Heart left ventricle (tissue), 16 donors: ENCODE measurements around the gene CBR1. TPM values are rescaled to one million over a fixed set of nuclear protein-coding genes. Genes with fewer than 3 reads are reported as not detected.
A peak's percentile ranks its signal among the peaks of the same experiment; 100 is the strongest.

ENCODE experiments used
- ATAC-seq, 4 donors: fragments of 200-7000 bp; cut with Tn5 transposase; one replicate each; pipeline ENCODE4 v1.9.1; 2020 to 2022; ENCODE audit warnings: moderate library complexity in 4 of 4, mild to moderate bottlenecking in 3 of 4, moderate number of reproducible peaks in 1 of 4
- DNase-seq, 5 donors: peaks; one replicate each; pipeline ENCODE4 v3.0.0-alpha.2; 2020
- H3K27ac ChIP-seq, 12 donors: fragments of 200-600 bp; sonication (generic) in 4 of 12; one replicate each; pipeline versions ENCODE4 v1.5.0 to v1.8.0; 2016 to 2022; ENCODE audit warnings: mild to moderate bottlenecking in 2 of 12
- H3K27me3 ChIP-seq, 9 donors: fragments of 200-600 bp; sonication (generic) in 2 of 9; one replicate each; pipeline versions ENCODE4 v1.5.1 to v1.8.0; 2016 to 2022; ENCODE audit warnings: mild to moderate bottlenecking in 3 of 9
- H3K36me3 ChIP-seq, 9 donors: fragments of 200-600 bp; sonication (generic) in 2 of 9; one replicate each; pipeline versions ENCODE4 v1.5.0 to v1.8.0; 2018 to 2022; ENCODE audit warnings: mild to moderate bottlenecking in 2 of 9
- H3K4me1 ChIP-seq, 12 donors: fragments of 200-600 bp; sonication (generic) in 4 of 12; one replicate each; pipeline versions ENCODE4 v1.5.0 to v1.8.0; 2016 to 2022; ENCODE audit warnings: mild to moderate bottlenecking in 3 of 12
- H3K4me3 ChIP-seq, 12 donors: fragments of 200-600 bp; sonication (generic) in 4 of 12; one replicate each; pipeline versions ENCODE4 v1.5.0 to v1.8.0; 2017 to 2022; ENCODE audit warnings: mild to moderate bottlenecking in 9 of 12, moderate library complexity in 4 of 12
- H3K9me3 ChIP-seq, 12 donors: fragments of 200-600 bp; sonication (generic) in 4 of 12; one replicate each; pipeline versions ENCODE4 v1.5.0 to v1.8.0; 2016 to 2022; ENCODE audit warnings: mild to moderate bottlenecking in 1 of 12
- CTCF ChIP-seq, 12 donors: fragments of 200-600 bp; sonication (generic) in 4 of 12; IDR thresholded peaks; one replicate each; pipeline versions ENCODE4 v1.5.0 to v1.8.0; 2018 to 2022; ENCODE audit warnings: antibody characterized with exemption in 12 of 12, mild to moderate bottlenecking in 5 of 12
- POLR2A ChIP-seq, 2 donors: fragments of 450-650 bp; IDR thresholded peaks; one replicate each; pipeline ENCODE4 v1.6.1; 2017; ENCODE audit warnings: antibody characterized with exemption in 2 of 2, mild to moderate bottlenecking in 2 of 2, moderate library complexity in 2 of 2
- WGBS, 4 donors: extraction: QIAGEN DNeasy Blood & Tissue Kit in 2 of 4; methylation state at CpG; one replicate each; pipeline versions ENCODE4 v1.1.5 to v1.1.7; 2013 to 2018; 5-methylcytosine and 5-hydroxymethylcytosine counted together
- intact Hi-C, 10 donors: fragments of 100-400 bp; cut with DNase I; formaldehyde crosslinking; loops; one replicate each; pipeline versions ENCODE4 v1.11.1 to v1.14.2; 2022
- polyA plus RNA-seq, 2 donors: library from polyadenylated mRNA; stranded (reverse); fragments of 200-250 nt; gene quantifications; one replicate each; pipeline ENCODE4 v1.2.3, GENCODE V29; 2013
- total RNA-seq, 9 donors: library from RNA; depleted of rRNA in 2 of 9; stranded (reverse); fragments of >200 nt in 2 of 9; fragmentation: NEBNext Ultra II Directional in 3 of 9; extraction: Animal tissue kit (Norgen Biotek cat#: 25700) in 3 of 9; gene quantifications; one replicate each; pipeline versions ENCODE4 v1.1.0 to v1.2.4, GENCODE V29; 2016 to 2023
- donor health status: ischemic (EF 13 %, LVEDD 7.1; RV severe dilation, severe dysfunction).
- donor health status: healthy with polysubstance abuse.
- donor health status: DM: no; HTN: yes; CAD: no.
- donor health status: DM: no; HTN: no; CAD: no.
- donor health status: ischemic (EF 25% LVEDD 6.9; RV normal size, moderate dysfunction).
- donor health status: ischemic (EF 25% LVEDD 5.7; RV mildly dilated, moderate dysfunction).
- donor health status: healthy.
- donor health status: DM: yes; HTN: yes; CAD: no.
- donor health status: ischemic (EF 35%, LVEDD 5.7; RV mildly dilated, moderate dysfunction).
- donor health status: nonischemic (EF 11% LVEDD 7.7; RV severe dilation, severe dysfunction).
- donor health status: DM: yes; HTN: yes; CAD: no.
- donor health status: PGD.
- donor health status: ischemic (EF 29% LVEDD 5.4; RV normal size, mild dysfunction).
- donor health status: nonischemic (EF 23%, LVEDD 6.1; RV moderate dilation, normal function).

Gene CBR1
- total and polyA plus RNA-seq, 11 donors, result 11.0 to 69.2 (median 23.7) TPM

- TF ChIP-seq CTCF (IDR thresholded peaks at IDR 0.05) (no peak), POLR2A (IDR thresholded peaks at IDR 0.05) (no peak)
- Histone ChIP-seq H3K4me3 (no peak overlapping the region), H3K27me3 (no peaks in the 10 kb centered on the region), H3K4me1 (peaks cover 0 to 15% (median 3%) of the 10 kb centered on the region in 12 donors), H3K9me3 (peaks cover 0 to 6% (median 0%) of the 10 kb centered on the region in 12 donors), H3K27ac (no peak overlapping the region), H3K36me3 (no peaks in the 10 kb centered on the region)
- DNase-seq (no peak), ATAC-seq (no peak)
- intact Hi-C loops, result loop anchor here in 2 of 10 donors (10.0 kb wide), 1 partner anchor 53 kb away; the partner anchor contains the start of gene SETD4 (in 2 of the 2)
- WGBS, 4 donors, result 84 to 94% (median 85%) methylated on average over 2 of the region's 2 CpGs
These were observed 47.5 kb downstream of the CBR1 start for GRCh38 chr21:36117286-36117741.

- peak overlapping the region in 2 of 12 donors; percentile 15 to 35 for H3K27ac ChIP-seq
- intact Hi-C loops, result no loop called here
- no peaks in the 10 kb centered on the region for H3K27me3 ChIP-seq
- H3K4me3 ChIP-seq, result no peak overlapping the region
- H3K4me1 ChIP-seq, result peaks cover 0 to 11% (median 0%) of the 10 kb centered on the region in 12 donors
- ATAC-seq (peak; percentile 39 to 78 (median 72)), DNase-seq (peak; percentile 37 to 72 (median 53))
- no peaks in the 10 kb centered on the region for H3K36me3 ChIP-seq
- WGBS, 4 donors, result 74 to 85% (median 81%) methylated on average over 7 of the region's 7 CpGs
- TF ChIP-seq CTCF (IDR thresholded peaks at IDR 0.05) (no peak), POLR2A (IDR thresholded peaks at IDR 0.05) (no peak)
- peaks cover 0 to 6% (median 0%) of the 10 kb centered on the region in 12 donors for H3K9me3 ChIP-seq
These were observed 50.6 kb downstream of the CBR1 start for GRCh38 chr21:36120304-36120888.

Other genes starting within 250 kb of the CBR1 start
- gene SETD4, start 9.5 kb upstream of the CBR1 start, total RNA-seq, result 10 to 100 TPM in 6 of 9 donors, 1 to 10 TPM in 3; 4.5 to 12.7 (median 10.7) TPM
- gene SETD4, start 9.5 kb upstream of the CBR1 start, polyA plus RNA-seq, result 1 to 10 TPM; 7.7 to 9.1 TPM
- 1 to 10 TPM; 1.4 to 5.5 (median 2.9) TPM for gene CBR3, start 65.1 kb downstream of the CBR1 start, total RNA-seq
- 1 to 10 TPM; 2.7 to 4.2 TPM for gene CBR3, start 65.1 kb downstream of the CBR1 start, polyA plus RNA-seq
- 10 to 100 TPM; 10.6 to 26.5 (median 15.5) TPM for gene DOP1B, start 86.8 kb downstream of the CBR1 start, total RNA-seq
- 1 to 10 TPM; 5.1 to 6.1 TPM for gene DOP1B, start 86.8 kb downstream of the CBR1 start, polyA plus RNA-seq